ENCODE measurements around the gene SSPN.

SSPN gene

DNA sequence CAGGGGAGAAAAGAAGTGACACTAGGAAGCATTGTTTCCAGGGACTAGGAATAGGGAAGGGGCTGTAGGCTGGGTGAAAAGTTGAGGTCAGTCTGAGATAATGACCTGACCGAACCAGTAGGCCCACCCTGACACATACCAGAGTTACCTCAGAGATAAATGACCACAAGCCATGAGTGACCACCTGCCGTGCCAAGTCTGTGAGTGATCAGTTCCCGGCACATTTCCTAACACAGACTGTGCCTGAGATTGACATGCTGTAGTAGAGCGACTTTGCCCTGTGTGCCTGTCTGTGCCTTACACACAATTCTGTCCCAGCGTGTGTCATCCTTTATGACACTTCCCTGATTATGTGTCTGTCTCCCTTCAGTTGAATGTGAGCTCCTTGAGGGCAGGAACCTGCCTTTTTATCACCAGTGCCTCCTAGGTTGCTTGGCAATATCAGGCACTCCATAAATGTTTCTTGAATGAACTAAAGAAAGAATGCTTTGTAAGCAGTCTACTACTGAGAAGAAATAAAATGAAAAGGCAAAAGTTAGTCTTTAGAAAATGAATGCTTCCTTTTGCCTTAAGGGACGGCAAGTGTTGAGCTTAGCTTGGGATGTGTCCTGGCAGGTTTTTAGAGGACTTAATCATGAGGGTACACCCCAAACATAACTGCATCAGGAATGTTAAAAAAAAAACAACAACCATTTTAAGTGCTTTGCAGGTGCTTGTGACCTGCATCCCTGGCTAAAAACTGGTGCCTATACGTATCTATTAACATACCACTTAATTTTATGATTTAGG lies 9.6 kb upstream of the SSPN start:
- Histone ChIP-seq H4K20me1 (ENCODE audit: insufficient read depth, low read length) (no peaks in the 10 kb centered on the region), H3K79me2 (ENCODE audit: low read length) (no peaks in the 10 kb centered on the region), H3K27me3 (replicated peaks; ENCODE audit: insufficient read depth, low read length) (no peaks in the 10 kb centered on the region), H3K9ac (ENCODE audit: low read length) (no peak overlapping the region), H3K27ac (ENCODE audit: low read length) (no peak overlapping the region), H3K4me3 (ENCODE audit: low read length) (no peak overlapping the region), H3K36me3 (replicated peaks; ENCODE audit: insufficient read depth, low read length) (no peaks in the 10 kb centered on the region), H3K9me2 (replicated peaks; ENCODE audit: insufficient read depth, low read length) (no peaks in the 10 kb centered on the region), H3K4me2 (ENCODE audit: low read depth, low read length) (no peak overlapping the region), H3K4me1 (ENCODE audit: low read length) (no peaks in the 10 kb centered on the region), H3F3A (ENCODE audit: insufficient read depth, low read length) (no peaks in the 10 kb centered on the region), H3K9me3 (replicated peaks; ENCODE audit: insufficient read depth, low read length) (no peaks in the 10 kb centered on the region), H2AFZ (ENCODE audit: low read length) (no peak overlapping the region)
- TF ChIP-seq EZH2 (optimal IDR thresholded peaks at IDR 0.05; ENCODE audit: low read depth, low read length) (no peak), EZH2phosphoT487 (IDR thresholded peaks at IDR 0.05; ENCODE audit: low read length) (no peak)
- TF ChIP-seq, protein P1, sequence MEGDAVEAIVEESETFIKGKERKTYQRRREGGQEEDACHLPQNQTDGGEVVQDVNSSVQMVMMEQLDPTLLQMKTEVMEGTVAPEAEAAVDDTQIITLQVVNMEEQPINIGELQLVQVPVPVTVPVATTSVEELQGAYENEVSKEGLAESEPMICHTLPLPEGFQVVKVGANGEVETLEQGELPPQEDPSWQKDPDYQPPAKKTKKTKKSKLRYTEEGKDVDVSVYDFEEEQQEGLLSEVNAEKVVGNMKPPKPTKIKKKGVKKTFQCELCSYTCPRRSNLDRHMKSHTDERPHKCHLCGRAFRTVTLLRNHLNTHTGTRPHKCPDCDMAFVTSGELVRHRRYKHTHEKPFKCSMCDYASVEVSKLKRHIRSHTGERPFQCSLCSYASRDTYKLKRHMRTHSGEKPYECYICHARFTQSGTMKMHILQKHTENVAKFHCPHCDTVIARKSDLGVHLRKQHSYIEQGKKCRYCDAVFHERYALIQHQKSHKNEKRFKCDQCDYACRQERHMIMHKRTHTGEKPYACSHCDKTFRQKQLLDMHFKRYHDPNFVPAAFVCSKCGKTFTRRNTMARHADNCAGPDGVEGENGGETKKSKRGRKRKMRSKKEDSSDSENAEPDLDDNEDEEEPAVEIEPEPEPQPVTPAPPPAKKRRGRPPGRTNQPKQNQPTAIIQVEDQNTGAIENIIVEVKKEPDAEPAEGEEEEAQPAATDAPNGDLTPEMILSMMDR (IDR thresholded peaks at IDR 0.05; ENCODE audit: low read length): no peak
- DNase-seq: no peak

DNA sequence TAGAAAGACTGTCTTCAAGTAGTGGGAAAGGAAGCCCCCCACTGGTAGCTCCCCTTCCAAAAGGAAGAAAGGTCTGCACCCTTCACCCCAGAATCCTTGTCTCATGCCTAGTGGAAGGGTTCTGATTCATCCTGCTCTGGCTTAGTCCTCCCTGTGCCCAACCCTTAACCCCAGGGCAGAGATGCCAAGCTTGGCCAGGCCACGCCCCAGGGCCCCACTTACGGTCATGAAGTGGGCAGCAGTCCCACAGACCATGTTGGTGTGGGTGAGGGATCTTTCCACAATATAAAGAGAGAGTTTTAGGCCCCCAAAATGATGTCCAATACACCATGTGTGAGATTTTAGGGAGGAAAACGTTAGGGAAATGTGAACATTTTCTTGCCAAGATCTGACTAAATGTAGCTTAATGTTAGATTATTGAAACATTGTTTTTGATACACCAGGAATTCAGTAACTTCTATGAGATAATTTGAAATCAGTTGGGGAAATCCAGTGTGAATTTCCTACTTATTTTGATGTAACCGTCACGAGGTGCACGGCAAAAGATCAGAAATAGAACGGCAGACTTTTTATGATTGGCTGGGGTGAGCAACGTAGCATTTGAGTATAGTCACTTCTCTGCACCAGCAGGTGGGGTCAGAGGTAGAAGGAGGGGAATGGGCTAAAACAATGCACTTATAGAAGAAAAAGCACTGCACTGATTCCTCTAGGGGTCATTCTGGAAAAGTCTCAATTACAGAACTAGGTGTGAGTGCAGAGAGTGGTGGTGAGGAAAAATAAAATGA lies 8.2 kb upstream of the SSPN start:
- Histone ChIP-seq H3K9me3 (replicated peaks; ENCODE audit: insufficient read depth, low read length) (no peaks in the 10 kb centered on the region), H2AFZ (ENCODE audit: low read length) (no peak overlapping the region), H3K27me3 (replicated peaks; ENCODE audit: insufficient read depth, low read length) (no peaks in the 10 kb centered on the region), H3K4me2 (ENCODE audit: low read depth, low read length) (no peak overlapping the region), H3F3A (ENCODE audit: insufficient read depth, low read length) (no peaks in the 10 kb centered on the region), H3K9me2 (replicated peaks; ENCODE audit: insufficient read depth, low read length) (no peaks in the 10 kb centered on the region), H3K9ac (ENCODE audit: low read length) (no peak overlapping the region), H3K27ac (ENCODE audit: low read length) (no peak overlapping the region), H3K4me1 (ENCODE audit: low read length) (no peaks in the 10 kb centered on the region), H3K36me3 (replicated peaks; ENCODE audit: insufficient read depth, low read length) (no peaks in the 10 kb centered on the region), H3K4me3 (ENCODE audit: low read length) (no peak overlapping the region), H4K20me1 (ENCODE audit: insufficient read depth, low read length) (no peaks in the 10 kb centered on the region), H3K79me2 (ENCODE audit: low read length) (no peaks in the 10 kb centered on the region)
- TF ChIP-seq, protein P1 (IDR thresholded peaks at IDR 0.05; ENCODE audit: low read length): no peak
- no peak for TF ChIP-seq EZH2phosphoT487 (IDR thresholded peaks at IDR 0.05; ENCODE audit: low read length)
- no peak for TF ChIP-seq EZH2 (optimal IDR thresholded peaks at IDR 0.05; ENCODE audit: low read depth, low read length)
- DNase-seq: no peak

DNA sequence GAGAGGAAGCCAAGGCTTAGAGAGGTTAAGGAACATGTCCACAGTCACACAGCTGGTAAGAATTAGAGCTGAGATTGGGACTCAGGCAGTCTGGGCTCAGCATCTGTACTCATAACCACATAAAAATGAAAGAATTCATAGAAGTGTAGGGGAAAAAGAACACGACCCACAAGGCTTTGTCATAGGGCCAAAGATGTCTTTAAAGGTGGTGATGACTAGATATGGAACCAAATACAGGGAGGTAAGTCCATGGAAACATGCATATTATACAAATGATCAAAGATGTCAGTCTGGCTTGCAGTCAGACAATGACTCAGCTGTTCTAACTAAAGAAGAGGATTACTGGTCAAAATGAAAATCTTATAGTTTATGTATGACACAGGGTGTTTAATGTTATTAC lies 7.2 kb upstream of the SSPN start:
- no peak for TF ChIP-seq EZH2phosphoT487 (IDR thresholded peaks at IDR 0.05; ENCODE audit: low read length)
- TF ChIP-seq, protein P1 (IDR thresholded peaks at IDR 0.05; ENCODE audit: low read length): no peak
- TF ChIP-seq EZH2 (optimal IDR thresholded peaks at IDR 0.05; ENCODE audit: low read depth, low read length): no peak
- Histone ChIP-seq H3K27me3 (replicated peaks; ENCODE audit: insufficient read depth, low read length) (no peaks in the 10 kb centered on the region), H3K27ac (ENCODE audit: low read length) (no peak overlapping the region)

More for the DNA sequence above, 7.2 kb upstream of the SSPN start:
- H3K36me3 ChIP-seq (replicated peaks; ENCODE audit: insufficient read depth, low read length): no peaks in the 10 kb centered on the region
- no peak overlapping the region for H3K4me3 ChIP-seq (ENCODE audit: low read length)
- H2AFZ ChIP-seq (ENCODE audit: low read length): no peak overlapping the region
- H4K20me1 ChIP-seq (ENCODE audit: insufficient read depth, low read length): no peaks in the 10 kb centered on the region
- no peak overlapping the region for H3K9ac ChIP-seq (ENCODE audit: low read length)
- no peaks in the 10 kb centered on the region for H3F3A ChIP-seq (ENCODE audit: insufficient read depth, low read length)
- no peaks in the 10 kb centered on the region for H3K4me1 ChIP-seq (ENCODE audit: low read length)
- no peaks in the 10 kb centered on the region for H3K79me2 ChIP-seq (ENCODE audit: low read length)
- no peaks in the 10 kb centered on the region for H3K9me2 ChIP-seq (replicated peaks; ENCODE audit: insufficient read depth, low read length)
- no peaks in the 10 kb centered on the region for H3K9me3 ChIP-seq (replicated peaks; ENCODE audit: insufficient read depth, low read length)
- DNase-seq: no peak
- H3K4me2 ChIP-seq (ENCODE audit: low read depth, low read length): no peak overlapping the region
